Testis (tissue), 3 donors: ENCODE measurements around the gene SCRT2. TPM values are rescaled to one million over a fixed set of nuclear protein-coding genes. Genes with fewer than 3 reads are reported as not detected.
"Not testable (repeated sequence)": the region's sequence is repeated elsewhere in the genome, so short reads cannot be mapped to it uniquely, and the experiment has no call there.

Experiments used
- DNase-seq: peaks from one replicate; pipeline ENCODE4 v3.0.0-alpha.2; 2019
- H3K27ac ChIP-seq, 2 donors: fragments of 200-600 bp; sonication (generic); one replicate each; pipeline ENCODE4 v1.5.1; 2019
- H3K27me3 ChIP-seq: fragments of 200-600 bp; sonication (generic); one replicate; pipeline ENCODE4 v1.5.1; 2019
- H3K36me3 ChIP-seq: fragments of 200-600 bp; sonication (generic); one replicate; pipeline ENCODE4 v1.5.1; 2017; ENCODE audit warnings: low read depth; ENCODE audit errors: missing control alignments
- H3K4me1 ChIP-seq: fragments of 200-600 bp; sonication (generic); one replicate; pipeline ENCODE4 v1.5.1; 2019
- H3K4me3 ChIP-seq, 2 donors: fragments of 200-600 bp; sonication (generic); one replicate each; pipeline ENCODE4 v1.5.1; 2017 to 2019
- H3K9me3 ChIP-seq: fragments of 200-600 bp; sonication (generic); one replicate; pipeline ENCODE4 v1.5.1; 2017
- POLR2A ChIP-seq: fragments of 450-650 bp; IDR thresholded peaks from one replicate; pipeline ENCODE4 v1.6.1; 2017; ENCODE audit warnings: antibody characterized with exemption, mild to moderate bottlenecking, moderate library complexity
- WGBS, 2 donors: methylation state at CpG; one replicate each; pipeline ENCODE4 v1.1.5; 2018; 5-methylcytosine and 5-hydroxymethylcytosine counted together
- intact Hi-C: fragments of 100-400 bp; cut with DNase I; formaldehyde crosslinking; loops from one replicate; pipeline ENCODE4 v1.15.1; 2023; ENCODE audit warnings: low total_unique reads
- polyA plus RNA-seq: library from polyadenylated mRNA; stranded (reverse); fragments of 350-450 nt; fragmentation: Illumina TruSeq; extraction: RNeasy Lipid Tissue Mini Kit (QIAGEN cat#74804); gene quantifications from one replicate; pipeline ENCODE4 v1.2.3, GENCODE V29; 2014; ENCODE audit warnings: low read depth, low replicate concordance; ENCODE audit not compliant: insufficient read depth
- total RNA-seq, 2 donors: library from RNA; depleted of rRNA; stranded (reverse); fragments of >200 nt; gene quantifications; one replicate each; pipeline ENCODE4 v1.2.3, GENCODE V29; 2016
- TF ChIP-seq, protein P1 (sequence below), 3 experiments: fragments of 450-650 bp in 2 of 3; fragments of 200-600 bp in 1 of 3; sonication (generic) in 1 of 3; IDR thresholded peaks; one replicate each; pipeline ENCODE4 v1.5.1; 2016 to 2019; ENCODE audit warnings: antibody characterized with exemption in 3 of 3, mild to moderate bottlenecking in 2 of 3, moderate library complexity in 1 of 3

Gene SCRT2
- total and polyA plus RNA-seq, 3 donors from 2014 or later: 0.13 to 0.39 (median 0.19) TPM

DNA sequence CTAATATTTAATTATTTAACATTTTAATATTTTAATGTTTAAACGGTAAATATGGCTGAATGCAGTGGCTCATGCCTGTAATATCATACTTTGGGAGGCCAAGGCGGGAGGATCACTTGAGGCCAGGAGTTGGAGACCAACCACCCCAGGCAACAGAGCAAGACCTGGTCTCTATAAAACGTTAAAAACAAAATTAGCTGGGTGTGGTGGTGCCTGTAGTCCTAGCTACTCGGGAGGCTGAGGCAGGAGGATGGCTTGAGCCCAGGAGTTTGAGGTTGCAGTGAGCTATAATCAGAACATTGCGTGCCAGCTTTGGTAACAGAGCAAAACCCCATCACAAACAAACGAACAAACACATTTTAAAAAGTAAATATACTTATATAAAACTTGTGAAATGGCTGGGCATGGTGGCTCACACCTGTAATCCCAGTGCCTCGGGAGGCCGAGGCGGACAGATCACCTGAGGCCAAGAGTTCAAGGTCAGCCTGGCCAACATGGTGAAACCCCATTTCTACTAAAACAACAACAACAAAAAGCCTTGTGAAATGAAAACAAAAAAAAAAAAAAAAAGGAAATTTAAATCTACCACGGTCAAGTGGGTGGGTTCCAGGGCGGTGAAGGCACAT lies 30.8 kb downstream of the SCRT2 start:
- WGBS, 2 donors: 65 to 66% methylated on average over 11 of the region's 11 CpGs
- TF ChIP-seq POLR2A: no peak
- TF ChIP-seq, protein P1, sequence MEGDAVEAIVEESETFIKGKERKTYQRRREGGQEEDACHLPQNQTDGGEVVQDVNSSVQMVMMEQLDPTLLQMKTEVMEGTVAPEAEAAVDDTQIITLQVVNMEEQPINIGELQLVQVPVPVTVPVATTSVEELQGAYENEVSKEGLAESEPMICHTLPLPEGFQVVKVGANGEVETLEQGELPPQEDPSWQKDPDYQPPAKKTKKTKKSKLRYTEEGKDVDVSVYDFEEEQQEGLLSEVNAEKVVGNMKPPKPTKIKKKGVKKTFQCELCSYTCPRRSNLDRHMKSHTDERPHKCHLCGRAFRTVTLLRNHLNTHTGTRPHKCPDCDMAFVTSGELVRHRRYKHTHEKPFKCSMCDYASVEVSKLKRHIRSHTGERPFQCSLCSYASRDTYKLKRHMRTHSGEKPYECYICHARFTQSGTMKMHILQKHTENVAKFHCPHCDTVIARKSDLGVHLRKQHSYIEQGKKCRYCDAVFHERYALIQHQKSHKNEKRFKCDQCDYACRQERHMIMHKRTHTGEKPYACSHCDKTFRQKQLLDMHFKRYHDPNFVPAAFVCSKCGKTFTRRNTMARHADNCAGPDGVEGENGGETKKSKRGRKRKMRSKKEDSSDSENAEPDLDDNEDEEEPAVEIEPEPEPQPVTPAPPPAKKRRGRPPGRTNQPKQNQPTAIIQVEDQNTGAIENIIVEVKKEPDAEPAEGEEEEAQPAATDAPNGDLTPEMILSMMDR (IDR thresholded peaks at IDR 0.05): no peak
- DNase-seq: no peak

DNA sequence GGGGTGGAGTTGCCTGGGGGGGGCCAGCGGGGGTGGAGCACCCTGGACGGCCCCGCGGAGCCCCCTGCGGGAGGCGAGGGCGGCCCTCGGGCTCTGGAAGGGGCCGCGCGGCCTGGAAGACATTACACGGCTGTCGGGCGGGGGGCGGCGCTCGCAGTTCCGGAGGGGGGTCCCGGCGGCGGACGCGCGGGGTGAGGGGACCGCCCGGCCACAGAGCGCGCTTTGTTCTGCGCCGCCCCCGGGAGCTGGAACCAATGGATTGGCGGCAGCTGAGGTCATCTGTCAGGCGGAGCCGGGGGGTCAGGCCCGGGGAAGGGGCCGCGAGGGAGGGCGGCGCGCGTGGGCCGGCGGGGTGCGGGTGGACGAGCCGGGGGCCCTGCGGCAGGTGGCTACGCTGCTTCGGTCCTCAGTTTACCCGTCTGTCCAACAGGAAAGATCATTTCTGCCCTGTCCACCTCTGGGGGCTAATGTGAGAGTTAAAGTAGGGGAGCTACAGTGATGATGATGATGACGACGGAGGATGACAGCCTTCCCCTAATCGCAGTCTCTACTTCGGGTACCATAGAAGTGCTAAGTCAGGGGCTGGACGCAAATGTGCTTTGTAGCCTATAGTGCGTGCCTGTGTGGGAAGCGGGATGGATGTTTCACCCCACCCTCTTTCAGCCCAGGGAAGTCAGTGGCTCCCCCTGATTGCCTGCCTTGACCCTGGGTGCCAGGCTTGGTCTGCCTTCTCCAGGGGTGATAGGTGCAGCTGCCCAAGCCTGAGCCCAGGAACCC lies 33.0 kb downstream of the SCRT2 start:
- peak; percentile 32 for DNase-seq
- Histone ChIP-seq H3K27me3 (no peaks in the 10 kb centered on the region), H3K9me3 (no peaks in the 10 kb centered on the region), H3K27ac (no peak overlapping the region), H3K4me1 (peaks cover 4% of the 10 kb centered on the region), H3K36me3 (no peaks in the 10 kb centered on the region), H3K4me3 (peak overlapping the region; percentile 40 to 48)
- 5 to 24% methylated on average over 7 to 50 of the region's 57 CpGs for WGBS, 2 donors
- intact Hi-C loops: no loop called here
- no peak for TF ChIP-seq POLR2A
- TF ChIP-seq, protein P1 (IDR thresholded peaks at IDR 0.05): no peak

More for the DNA sequence above, 30.8 kb downstream of the SCRT2 start:
- no peaks in the 10 kb centered on the region for H3K27me3 ChIP-seq
- peaks cover 4% of the 10 kb centered on the region for H3K4me1 ChIP-seq
- no peaks in the 10 kb centered on the region for H3K36me3 ChIP-seq
- H3K4me3 ChIP-seq: no peak overlapping the region
- no peaks in the 10 kb centered on the region for H3K9me3 ChIP-seq
- intact Hi-C loops: loop anchor here (5.0 kb wide), 1 partner anchor 83 kb away; no protein-coding TSS in a partner anchor
- H3K27ac ChIP-seq: no peak overlapping the region

DNA sequence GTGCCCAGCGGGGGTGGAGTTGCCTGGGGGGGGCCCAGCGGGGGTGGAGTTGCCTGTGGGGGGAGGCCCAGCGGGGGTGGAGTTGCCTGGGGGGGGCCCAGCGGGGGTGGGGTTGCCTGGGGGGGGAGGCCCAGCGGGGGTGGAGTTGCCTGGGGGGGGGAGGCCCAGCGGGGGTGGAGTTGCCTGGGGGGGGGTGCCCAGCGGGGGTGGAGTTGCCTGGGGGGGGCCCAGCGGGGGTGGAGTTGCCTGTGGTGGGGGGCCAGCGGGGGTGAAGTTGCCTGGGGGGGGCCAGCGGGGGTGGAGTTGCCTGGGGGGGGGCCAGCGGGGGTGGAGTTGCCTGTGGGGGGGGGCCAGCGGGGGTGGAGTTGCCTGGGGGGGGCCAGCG lies 33.6 kb downstream of the SCRT2 start:
- DNase-seq: not testable (repeated sequence)
- peak overlapping the region; percentile 40 to 48 for H3K4me3 ChIP-seq
- 0% methylated on average over 1 of the region's 13 CpGs; no CpG with 5 or more reads in 1 of the 2 donors for WGBS, 2 donors

DNA sequence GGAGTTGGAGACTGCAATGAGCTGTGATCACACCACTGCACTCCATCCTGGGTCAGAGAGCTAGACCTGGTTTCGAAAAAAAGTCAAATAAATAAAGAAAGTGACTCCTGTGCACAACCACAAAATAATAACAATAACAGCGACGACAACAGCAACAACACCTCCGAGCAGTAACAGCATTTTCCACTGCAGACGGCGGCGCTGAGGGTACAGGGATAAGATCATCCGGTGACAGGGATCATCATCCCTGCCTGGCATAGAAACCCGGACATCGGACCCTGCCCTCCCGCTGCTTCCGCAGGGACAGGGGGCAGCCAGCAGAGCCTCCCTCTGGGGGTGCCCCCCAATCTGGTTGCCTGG lies 34.1 kb downstream of the SCRT2 start:
- H3K27ac ChIP-seq: no peak overlapping the region
- no peak overlapping the region for H3K4me3 ChIP-seq
- TF ChIP-seq POLR2A: no peak
- TF ChIP-seq, protein P1 (IDR thresholded peaks at IDR 0.05): no peak
- H3K9me3 ChIP-seq: no peaks in the 10 kb centered on the region
- intact Hi-C loops: no loop called here
- H3K27me3 ChIP-seq: no peaks in the 10 kb centered on the region
- WGBS, 2 donors: 30 to 32% methylated on average over 11 to 12 of the region's 12 CpGs
- no peak for DNase-seq
- H3K4me1 ChIP-seq: peaks cover 4% of the 10 kb centered on the region
- H3K36me3 ChIP-seq: no peaks in the 10 kb centered on the region

More for the DNA sequence above, 33.6 kb downstream of the SCRT2 start:
- H3K36me3 ChIP-seq, H3K27me3 ChIP-seq, intact Hi-C loops, H3K4me1 ChIP-seq, H3K9me3 ChIP-seq, H3K27ac ChIP-seq: not testable (repeated sequence)

DNA sequence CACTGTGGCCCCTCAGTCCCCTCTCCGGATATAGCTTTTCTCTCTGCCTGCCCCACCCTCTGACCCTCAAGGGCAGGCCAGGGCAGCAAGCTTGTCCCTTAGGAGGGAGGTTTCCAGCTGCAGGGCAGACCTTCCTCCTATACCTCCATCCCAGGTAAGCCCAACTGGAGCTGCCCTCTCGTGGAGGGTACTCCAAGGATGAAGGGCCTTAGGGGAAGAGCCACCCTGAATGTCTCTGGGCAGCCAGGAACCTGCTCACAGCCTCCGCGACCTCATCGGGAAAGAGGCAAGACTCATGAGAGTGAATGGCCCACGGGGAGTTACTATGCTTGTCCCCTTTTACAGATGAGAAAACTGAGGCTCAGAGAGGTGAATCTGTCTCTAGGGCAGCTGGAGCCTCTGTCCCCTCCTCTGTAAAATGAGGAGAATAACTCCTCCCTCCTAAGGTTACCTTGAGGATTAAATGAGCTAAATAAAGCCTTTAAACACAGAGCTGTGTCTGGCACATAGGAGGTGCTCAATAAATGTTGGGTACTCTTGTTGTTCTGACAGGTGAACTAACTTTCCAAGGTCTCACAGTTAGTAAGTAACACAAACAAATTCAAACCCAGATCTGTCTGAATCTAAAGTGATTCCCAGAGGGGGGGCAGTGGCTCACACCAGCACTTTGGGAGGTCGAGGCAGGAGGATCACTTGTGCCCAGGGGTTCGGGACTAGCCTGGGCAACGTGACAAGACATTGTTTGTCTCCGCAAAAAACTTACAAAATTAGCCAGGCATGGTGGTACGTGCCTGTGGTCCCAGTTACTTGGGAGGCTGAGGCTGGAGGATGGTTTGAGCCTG lies 34.7 kb downstream of the SCRT2 start:
- Histone ChIP-seq H3K9me3 (no peaks in the 10 kb centered on the region), H3K4me3 (no peak overlapping the region), H3K27ac (no peak overlapping the region), H3K36me3 (no peaks in the 10 kb centered on the region), H3K27me3 (no peaks in the 10 kb centered on the region), H3K4me1 (peaks cover 3% of the 10 kb centered on the region)
- DNase-seq: no peak
- intact Hi-C loops: no loop called here
- no peak for TF ChIP-seq POLR2A
- TF ChIP-seq, protein P1 (IDR thresholded peaks at IDR 0.05): no peak
- WGBS, 2 donors: 54% methylated on average over 10 to 11 of the region's 11 CpGs
